IMR-90 (cell line): Measurements from ENCODE around the gene PIP5K1B. TPM values are rescaled to one million over a fixed set of nuclear protein-coding genes. Genes with fewer than 3 reads are reported as not detected.

Experiments
- ATAC-seq: fragments of 200-7000 bp; cut with Tn5 transposase; 2 replicates; pipeline ENCODE4 v1.9.1; 2020; ENCODE audit warnings: low read depth, mild to moderate bottlenecking, moderate library complexity
- BruUV-seq: library from RNA; stranded (reverse); fragments of 400-500 nt; replicated peaks from 2 replicates; lab custom pipeline; 2021; lab: Mats Ljungman, UMichigan
- CTCF ChIA-PET: fragments of 300-600 bp; formaldehyde crosslinking; extraction: SDS; loops from one replicate; lab custom pipeline; 2021; ENCODE audit warnings: antibody characterized with exemption; lab: Yijun Ruan, JAX
- POLR2A ChIA-PET: fragments of 300-600 bp; sonication (Branson Sonifier 250); formaldehyde crosslinking; loops from one replicate; lab custom pipeline; 2022; ENCODE audit warnings: antibody characterized with exemption; ENCODE audit not compliant: unreplicated experiment; lab: Charles Lee
- DNase-seq: peaks from one replicate; pipeline ENCODE4 v3.0.0; 2013
- H2AFZ ChIP-seq: replicated peaks from 2 replicates; pipeline ENCODE3; 2013; ENCODE audit warnings: low read length, mild to moderate bottlenecking; ENCODE audit not compliant: poor library complexity
- H2AK5ac ChIP-seq: 2 replicates; pipeline ENCODE4 v1.6.1; 2013; ENCODE audit warnings: low read depth, low read length, inconsistent platforms
- H2AK9ac ChIP-seq: replicated peaks from 2 replicates; pipeline ENCODE3; 2013; ENCODE audit warnings: mild to moderate bottlenecking, low read depth, low read length, moderate library complexity; ENCODE audit not compliant: poor library complexity
- H2BK120ac ChIP-seq: 2 replicates; pipeline ENCODE4 v1.6.1; 2013; ENCODE audit warnings: low read depth, low read length, inconsistent platforms
- H2BK15ac ChIP-seq: 3 replicates; pipeline ENCODE4 v1.6.1; 2013; ENCODE audit warnings: low read depth, low read length, inconsistent platforms
- H2BK20ac ChIP-seq: 2 replicates; pipeline ENCODE4 v1.6.1; 2013; ENCODE audit warnings: low read depth, mild to moderate bottlenecking, inconsistent platforms, low read length, moderate library complexity
- H2BK5ac ChIP-seq: 2 replicates; pipeline ENCODE4 v1.6.1; 2013; ENCODE audit warnings: mild to moderate bottlenecking, low read depth, low read length, inconsistent platforms; ENCODE audit not compliant: poor library complexity, severe bottlenecking
- H3K14ac ChIP-seq: replicated peaks from 2 replicates; pipeline ENCODE4 v1.6.1; 2013; ENCODE audit warnings: low read depth, low read length, inconsistent platforms
- H3K18ac ChIP-seq: 2 replicates; pipeline ENCODE4 v1.6.1; 2013; ENCODE audit warnings: low read depth, low read length, control low read depth
- H3K23ac ChIP-seq: 2 replicates; pipeline ENCODE4 v1.6.1; 2013; ENCODE audit warnings: low read depth, low read length, inconsistent platforms
- H3K27ac ChIP-seq: 2 replicates; pipeline ENCODE4 v1.5.1; 2013; ENCODE audit warnings: mild to moderate bottlenecking, control low read depth, low read length; ENCODE audit not compliant: insufficient read depth
- H3K27me3 ChIP-seq: 2 replicates; pipeline ENCODE4 v1.6.1; 2013; ENCODE audit warnings: low read length; ENCODE audit not compliant: control insufficient read depth, insufficient read depth
- H3K36me3 ChIP-seq: 2 replicates; pipeline ENCODE4 v1.6.1; 2013; ENCODE audit warnings: low read length, mixed read lengths; ENCODE audit not compliant: control insufficient read depth, insufficient read depth
- H3K4ac ChIP-seq: 2 replicates; pipeline ENCODE4 v1.6.1; 2013; ENCODE audit warnings: low read depth, low read length, inconsistent platforms
- H3K4me1 ChIP-seq: 2 replicates; pipeline ENCODE4 v1.6.1; 2013; ENCODE audit warnings: low read length, mixed read lengths; ENCODE audit not compliant: control insufficient read depth, insufficient read depth
- H3K4me2 ChIP-seq: 2 replicates; pipeline ENCODE4 v1.6.1; 2013; ENCODE audit warnings: low read depth, mild to moderate bottlenecking, control low read depth, low read length, moderate library complexity
- H3K4me3 ChIP-seq: 2 replicates; pipeline ENCODE4 v1.5.1; 2013; ENCODE audit warnings: low read depth, mild to moderate bottlenecking, control low read depth, low read length, moderate library complexity; ENCODE audit not compliant: insufficient read depth
- H3K56ac ChIP-seq: 2 replicates; pipeline ENCODE4 v1.6.1; 2013; ENCODE audit warnings: low read length, inconsistent platforms; ENCODE audit not compliant: insufficient read depth; ENCODE audit errors: extremely low read depth
- H3K79me1 ChIP-seq, 2 experiments: 2 replicates each; pipeline ENCODE4 v1.6.1; 2013; ENCODE audit warnings: low read length in 2 of 2, inconsistent platforms in 1 of 2, low read depth in 1 of 2
- H3K9ac ChIP-seq: 2 replicates; pipeline ENCODE4 v1.6.1; 2013; ENCODE audit warnings: low read depth, low read length, control low read depth
- H3K9me1 ChIP-seq: 2 replicates; pipeline ENCODE4 v1.6.1; 2013; ENCODE audit warnings: low read length, inconsistent platforms; ENCODE audit not compliant: insufficient read depth
- H3K9me3 ChIP-seq: 2 replicates; pipeline ENCODE4 v1.6.1; 2013; ENCODE audit warnings: low read length; ENCODE audit not compliant: control insufficient read depth, insufficient read depth
- H4K20me1 ChIP-seq: 2 replicates; pipeline ENCODE4 v1.6.1; 2013; ENCODE audit warnings: low read length, inconsistent platforms; ENCODE audit not compliant: insufficient read depth
- H4K5ac ChIP-seq: 2 replicates; pipeline ENCODE4 v1.6.1; 2013; ENCODE audit warnings: mild to moderate bottlenecking, low read depth, low read length, control low read depth
- H4K8ac ChIP-seq, 2 experiments: 2 replicates each; pipeline ENCODE4 v1.6.1; 2013; ENCODE audit warnings: low read depth in 2 of 2, low read length in 2 of 2, control low read depth in 1 of 2, inconsistent platforms in 1 of 2
- H4K91ac ChIP-seq: 2 replicates; pipeline ENCODE4 v1.6.1; 2013; ENCODE audit warnings: low read depth, low read length, inconsistent platforms; ENCODE audit not compliant: insufficient read depth
- BHLHE40 ChIP-seq: fragments of 150-350 bp; IDR thresholded peaks from 2 replicates; pipeline ENCODE4 v1.6.1; 2016; ENCODE audit warnings: mild to moderate bottlenecking, low read depth, low read length
- CEBPB ChIP-seq: IDR thresholded peaks from 2 replicates; pipeline ENCODE4 v1.6.1; 2012; ENCODE audit warnings: low read depth, low read length, improper control_type of control experiment
- CHD1 ChIP-seq: IDR thresholded peaks from 2 replicates; pipeline ENCODE4 v1.6.1; 2012; ENCODE audit warnings: low read depth, low read length, improper control_type of control experiment
- FOS ChIP-seq: fragments of 150-350 bp; IDR thresholded peaks from 2 replicates; pipeline ENCODE4 v1.6.1; 2016; ENCODE audit warnings: low read depth, low read length
- MAFK ChIP-seq: IDR thresholded peaks from 2 replicates; pipeline ENCODE4 v1.6.1; 2012; ENCODE audit warnings: low read depth, low read length, improper control_type of control experiment
- MAZ ChIP-seq: IDR thresholded peaks from 2 replicates; pipeline ENCODE4 v1.6.1; 2012; ENCODE audit warnings: low read depth, mild to moderate bottlenecking, low read length, improper control_type of control experiment, moderate library complexity, borderline replicate concordance
- MXI1 ChIP-seq: IDR thresholded peaks from 2 replicates; pipeline ENCODE4 v1.6.1; 2012; ENCODE audit warnings: low read depth, mild to moderate bottlenecking, low read length, moderate library complexity, borderline replicate concordance
- NFE2L2 ChIP-seq: fragments of 150-350 bp; IDR thresholded peaks from 2 replicates; pipeline ENCODE4 v1.6.1; 2016; ENCODE audit warnings: low read depth, mild to moderate bottlenecking, low read length
- POLR2A ChIP-seq: IDR thresholded peaks from 2 replicates; pipeline ENCODE4 v1.6.1; 2012; ENCODE audit warnings: mild to moderate bottlenecking, low read depth, low read length
- RAD21 ChIP-seq: IDR thresholded peaks from 2 replicates; pipeline ENCODE4 v1.6.1; 2012; ENCODE audit warnings: low read length, improper control_type of control experiment
- RCOR1 ChIP-seq: IDR thresholded peaks from 2 replicates; pipeline ENCODE4 v1.6.1; 2012; ENCODE audit warnings: mild to moderate bottlenecking, low read length, improper control_type of control experiment; ENCODE audit not compliant: insufficient replicate concordance
- RFX5 ChIP-seq: IDR thresholded peaks from 2 replicates; pipeline ENCODE4 v1.8.0; 2012; ENCODE audit warnings: low read depth, mild to moderate bottlenecking, low read length, moderate library complexity
- SMC3 ChIP-seq: fragments of 150-350 bp; IDR thresholded peaks from 2 replicates; pipeline ENCODE4 v1.6.1; 2016; ENCODE audit warnings: low read depth, mild to moderate bottlenecking, antibody characterized with exemption, low read length, moderate library complexity
- USF2 ChIP-seq: fragments of 150-350 bp; IDR thresholded peaks from 2 replicates; pipeline ENCODE4 v1.6.1; 2017; ENCODE audit warnings: mild to moderate bottlenecking, antibody characterized with exemption, low read length, low read depth
- WGBS, 2 experiments: methylation state at CpG; one replicate each; pipeline versions ENCODE4 v1.1.5 to v1.1.7; 2013; ENCODE audit warnings: missing lambda C conversion rate in 2 of 2; ENCODE audit not compliant: insufficient read length in 1 of 2; ENCODE audit errors: extremely low coverage in 2 of 2; 5-methylcytosine and 5-hydroxymethylcytosine counted together
- dilution Hi-C: fragments of 300-500 bp; cut with HindIII; formaldehyde crosslinking; loops from one replicate; pipeline ENCODE4 v1.14.3; 2018; ENCODE audit warnings: low sequenced_read_pairs; ENCODE audit not compliant: unreplicated experiment
- in situ Hi-C: fragments of 300-500 bp; cut with MboI; formaldehyde crosslinking; loops from 3 replicates; pipeline ENCODE4 v1.14.3; 2019; ENCODE audit warnings: low sequenced_read_pairs, inconsistent platforms, mixed read lengths
- intact Hi-C: fragments of 100-400 bp; cut with micrococcal nuclease; formaldehyde crosslinking; loops from 2 replicates; pipeline ENCODE4 v1.10.0; 2022
- polyA plus RNA-seq, 3 experiments: library from polyadenylated mRNA; depleted of rRNA; stranded (reverse); fragments of >200 nt; gene quantifications; 2 replicates each; pipeline ENCODE4 v1.2.3, GENCODE V29; 2012; ENCODE audit warnings: low replicate concordance in 1 of 3
- total RNA-seq: library from RNA; depleted of rRNA; stranded (reverse); fragments of >200 nt; gene quantifications from 2 replicates; pipeline ENCODE4 v1.2.3, GENCODE V29; 2012
- TF ChIP-seq, protein P1 (sequence below): conservative IDR thresholded peaks from 2 replicates; pipeline ENCODE4 v1.5.1; 2012; ENCODE audit warnings: mild to moderate bottlenecking, low read depth, low read length, improper control_type of control experiment
- TF ChIP-seq, protein P2 (sequence below): fragments of 150-350 bp; IDR thresholded peaks from 2 replicates; pipeline ENCODE4 v1.6.1; 2016; ENCODE audit warnings: low read depth, mild to moderate bottlenecking, low read length, moderate library complexity, borderline replicate concordance

The PIP5K1B gene
- total and polyA plus RNA-seq, 2 of the 4 experiments (the other 2 are of a cell fraction), result not detected

GRCh38 chr9:68859347-68859746 is 154.3 kb downstream of the PIP5K1B start:
- CTCF ChIA-PET, result interaction anchor here (1.9 kb wide), 1 partner anchor 15 kb away, joined by 4 read pairs; no protein-coding TSS in a partner anchor
- POLR2A ChIA-PET, result no interaction called here
- H2AK9ac ChIP-seq, result no peak overlapping the region

More at GRCh38 chr9:68859347-68859746, 154.3 kb downstream of the PIP5K1B start:
- no peak overlapping the region for H3K4ac ChIP-seq
- TF ChIP-seq MXI1 (no peak), BHLHE40 (no peak), POLR2A (no peak), SMC3 (no peak), USF2 (no peak), FOS (no peak), RAD21 (no peak), NFE2L2 (no peak), RFX5 (no peak), RCOR1 (no peak), CEBPB (no peak), MAFK (no peak), MAZ (no peak), CHD1 (no peak)
- TF ChIP-seq, protein P1, sequence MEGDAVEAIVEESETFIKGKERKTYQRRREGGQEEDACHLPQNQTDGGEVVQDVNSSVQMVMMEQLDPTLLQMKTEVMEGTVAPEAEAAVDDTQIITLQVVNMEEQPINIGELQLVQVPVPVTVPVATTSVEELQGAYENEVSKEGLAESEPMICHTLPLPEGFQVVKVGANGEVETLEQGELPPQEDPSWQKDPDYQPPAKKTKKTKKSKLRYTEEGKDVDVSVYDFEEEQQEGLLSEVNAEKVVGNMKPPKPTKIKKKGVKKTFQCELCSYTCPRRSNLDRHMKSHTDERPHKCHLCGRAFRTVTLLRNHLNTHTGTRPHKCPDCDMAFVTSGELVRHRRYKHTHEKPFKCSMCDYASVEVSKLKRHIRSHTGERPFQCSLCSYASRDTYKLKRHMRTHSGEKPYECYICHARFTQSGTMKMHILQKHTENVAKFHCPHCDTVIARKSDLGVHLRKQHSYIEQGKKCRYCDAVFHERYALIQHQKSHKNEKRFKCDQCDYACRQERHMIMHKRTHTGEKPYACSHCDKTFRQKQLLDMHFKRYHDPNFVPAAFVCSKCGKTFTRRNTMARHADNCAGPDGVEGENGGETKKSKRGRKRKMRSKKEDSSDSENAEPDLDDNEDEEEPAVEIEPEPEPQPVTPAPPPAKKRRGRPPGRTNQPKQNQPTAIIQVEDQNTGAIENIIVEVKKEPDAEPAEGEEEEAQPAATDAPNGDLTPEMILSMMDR, result no peak
- TF ChIP-seq, protein P2, sequence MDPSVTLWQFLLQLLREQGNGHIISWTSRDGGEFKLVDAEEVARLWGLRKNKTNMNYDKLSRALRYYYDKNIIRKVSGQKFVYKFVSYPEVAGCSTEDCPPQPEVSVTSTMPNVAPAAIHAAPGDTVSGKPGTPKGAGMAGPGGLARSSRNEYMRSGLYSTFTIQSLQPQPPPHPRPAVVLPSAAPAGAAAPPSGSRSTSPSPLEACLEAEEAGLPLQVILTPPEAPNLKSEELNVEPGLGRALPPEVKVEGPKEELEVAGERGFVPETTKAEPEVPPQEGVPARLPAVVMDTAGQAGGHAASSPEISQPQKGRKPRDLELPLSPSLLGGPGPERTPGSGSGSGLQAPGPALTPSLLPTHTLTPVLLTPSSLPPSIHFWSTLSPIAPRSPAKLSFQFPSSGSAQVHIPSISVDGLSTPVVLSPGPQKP, result no peak
- H3K4me2 ChIP-seq, result no peak overlapping the region
- no peak overlapping the region for H4K5ac ChIP-seq
- no peak overlapping the region for H2AFZ ChIP-seq
- H2BK5ac ChIP-seq, result no peak overlapping the region
- in situ Hi-C loops (no loop called here), intact Hi-C loops (no loop called here), dilution Hi-C loops (no loop called here)
- H3K27ac ChIP-seq, result no peak overlapping the region
- H3K36me3 ChIP-seq, result no peaks in the 10 kb centered on the region
- H2BK20ac ChIP-seq, result no peak overlapping the region
- H3K14ac ChIP-seq, result no peak overlapping the region
- no peaks in the 10 kb centered on the region for H3K9me3 ChIP-seq
- no peak overlapping the region for H3K23ac ChIP-seq
- no peak overlapping the region for H3K9ac ChIP-seq
- no peak overlapping the region for H2BK15ac ChIP-seq
- H3K9me1 ChIP-seq, result no peaks in the 10 kb centered on the region
- H3K18ac ChIP-seq, result no peak overlapping the region
- H3K4me1 ChIP-seq, result no peaks in the 10 kb centered on the region
- no peak overlapping the region for H3K4me3 ChIP-seq
- H3K79me1 ChIP-seq, result no peaks in the 10 kb centered on the region
- WGBS, 2 experiments, result no CpG with 5 or more reads among the region's 3 CpGs
- H3K27me3 ChIP-seq, result no peaks in the 10 kb centered on the region; the same call in 1 of the 2 replicates
- ATAC-seq (no peak), DNase-seq (no peak)
- H3K56ac ChIP-seq, result no peak overlapping the region
- no TSS peak for BruUV-seq
- no peak overlapping the region for H4K8ac ChIP-seq
- no peaks in the 10 kb centered on the region for H4K20me1 ChIP-seq
- no peak overlapping the region for H2AK5ac ChIP-seq
- no peak overlapping the region for H4K91ac ChIP-seq
- H2BK120ac ChIP-seq, result no peak overlapping the region
